ENCODE results near the gene ATP1A1.

- no peak for TF ChIP-seq POLR2A (IDR thresholded peaks at IDR 0.05; ENCODE audit: low read length)
- TF ChIP-seq BCL3 (IDR thresholded peaks at IDR 0.05) = no peak
Measured at GRCh38 chr1:116368241-116368640, 4.8 kb upstream of the ATP1A1 start.

All from A549 (cell line).